ENCODE results near the gene NPHP4.

GRCh38 chr1:5961601-5962000 is 30.6 kb downstream of the NPHP4 start:
- TF ChIP-seq CTCF (IDR thresholded peaks at IDR 0.05) (no peak), POLR2A (IDR thresholded peaks at IDR 0.05) (no peak)
